ENCODE measurements around the gene WDR11.

Gene WDR11
- total RNA-seq = 79.9 to 86.3 (median 84.8) reads per million in 3 experiments

GRCh38 chr10:120850911-120851865 is at the start of gene WDR11:
TSS of gene WDR11 (plus strand) at chr10:120851362. CDS start at chr10:120851421, 59 bp downstream.
- peak; percentile 60 for DNase-seq

GRCh38 chr10:120802935-120803334 is 48.2 kb upstream of the WDR11 start:
- no peak for DNase-seq

- DNase-seq = no peak
These were observed 47.2 kb upstream of the WDR11 start for GRCh38 chr10:120803972-120804371.

- DNase-seq = no peak
These were observed 45.9 kb upstream of the WDR11 start for GRCh38 chr10:120805014-120805812.

- DNase-seq = no peak
These were observed 45.1 kb upstream of the WDR11 start for GRCh38 chr10:120806081-120806480.

GRCh38 chr10:120810298-120810697 is 40.9 kb upstream of the WDR11 start:
- DNase-seq = no peak

- no peak for DNase-seq
These were observed 38.1 kb upstream of the WDR11 start for GRCh38 chr10:120813085-120813484.

- DNase-seq = no peak
These were observed 32.9 kb upstream of the WDR11 start for GRCh38 chr10:120818301-120818700.

- DNase-seq = no peak
These were observed 31.8 kb upstream of the WDR11 start for GRCh38 chr10:120819366-120819765.

GRCh38 chr10:120823266-120823665 is 27.9 kb upstream of the WDR11 start:
- no peak for DNase-seq

GRCh38 chr10:120824881-120825309 is 26.3 kb upstream of the WDR11 start:
- DNase-seq = no peak

- no peak for DNase-seq
These were observed 25.0 kb upstream of the WDR11 start for GRCh38 chr10:120825878-120826769.

- DNase-seq = no peak
These were observed 23.8 kb upstream of the WDR11 start for GRCh38 chr10:120827251-120827875.

- no peak for DNase-seq
These were observed 22.3 kb upstream of the WDR11 start for GRCh38 chr10:120828763-120829319.

- DNase-seq = no peak
These were observed 19.1 kb upstream of the WDR11 start for GRCh38 chr10:120832106-120832505.

- DNase-seq = no peak
These were observed 17.8 kb upstream of the WDR11 start for GRCh38 chr10:120833222-120833928.

GRCh38 chr10:120835603-120836002 is 15.6 kb upstream of the WDR11 start:
- DNase-seq = no peak

GRCh38 chr10:120838941-120839340 is 12.2 kb upstream of the WDR11 start:
- no peak for DNase-seq

GRCh38 chr10:120841522-120842189 is 9.5 kb upstream of the WDR11 start:
- no peak for DNase-seq

GRCh38 chr10:120854388-120854787 is 3.2 kb downstream of the WDR11 start:
- DNase-seq = no peak

Measured in central memory CD4-positive, alpha-beta T cell (primary cell).